ENCODE results near the gene VWA3B. TPM values are rescaled to one million over a fixed set of nuclear protein-coding genes. Genes with fewer than 3 reads are reported as not detected.

The VWA3B gene
- total RNA-seq, 1 experiment from 2014 or later, result not detected

DNA sequence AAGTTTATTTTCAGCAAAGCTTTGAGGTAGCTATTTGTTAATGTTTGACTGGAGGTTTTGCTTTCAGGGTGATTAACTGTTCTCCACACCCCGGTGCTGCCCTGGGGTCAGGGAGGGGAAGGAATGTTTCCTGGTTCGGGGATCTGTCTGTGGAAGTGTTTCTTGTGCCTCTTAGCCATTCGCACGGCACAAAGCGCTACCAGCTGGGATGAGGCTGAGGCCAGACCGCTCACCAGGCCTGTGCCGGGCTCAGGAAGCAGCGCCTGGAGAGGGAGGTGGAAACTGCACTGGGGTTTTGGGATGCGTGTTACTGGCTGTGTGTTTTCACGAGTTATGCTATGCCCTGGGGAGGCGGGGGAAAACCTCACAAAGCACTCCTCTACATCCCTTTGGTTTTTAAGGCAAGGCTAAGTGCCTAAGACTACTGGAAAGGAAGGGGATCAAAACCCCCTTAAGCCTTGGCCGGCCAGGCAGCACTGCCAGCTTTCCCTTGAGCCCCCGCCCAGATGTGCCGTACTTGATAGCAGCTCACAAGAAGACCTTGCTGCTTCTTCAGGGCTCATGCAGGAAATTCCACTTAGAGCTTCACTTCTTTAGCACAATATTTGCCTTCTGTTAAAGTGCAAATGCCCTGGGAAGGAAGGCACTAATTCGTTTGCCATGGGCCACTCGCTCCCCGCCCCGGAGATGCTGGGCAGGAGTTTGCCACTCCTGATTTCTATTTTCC lies 193.6 kb downstream of the VWA3B start:
- no peak overlapping the region for H3K14ac ChIP-seq (ENCODE audit: insufficient read depth, low read length)
- H2AFZ ChIP-seq (ENCODE audit: low read length), result no peak overlapping the region
- no peak overlapping the region for H2BK120ac ChIP-seq (ENCODE audit: low read depth, low read length, poor library complexity, severe bottlenecking)
- H3K79me2 ChIP-seq (ENCODE audit: insufficient read depth, low read length), result no peaks in the 10 kb centered on the region
- DNase-seq, result no peak
- Mint-ChIP-seq H3K4me1 (peaks cover 16 to 18% of the 10 kb centered on the region in 2 experiments), H3K4me3 (no peak overlapping the region), H3K27ac (peak overlapping the region in 1 of 3 experiments; percentile 39; a peak in 1 of 7 replicates), H3K36me3 (ENCODE audit: insufficient read depth in 1 of 3, low read depth in 3 of 3) (0 out of 7 replicates have a peak, but pooled peaks cover 0 to 4% (median 0%) of the 10 kb centered on the region in 3 experiments), H3K9me3 (peaks cover 2 to 3% of the 10 kb centered on the region in 2 experiments; a peak in 3 of 5 replicates), H3K27me3 (ENCODE audit: low read depth) (peaks cover 7% of the 10 kb centered on the region; the same call in 1 of the 2 replicates)
- H3K56ac ChIP-seq (ENCODE audit: insufficient read length, low read depth, low read length), result no peak overlapping the region
- no peaks in the 10 kb centered on the region for H3K4me1 ChIP-seq (ENCODE audit: insufficient read depth, low read length)
- H3K18ac ChIP-seq (ENCODE audit: insufficient read length, low read depth, low read length), result no peak overlapping the region
- no peak overlapping the region for H2BK20ac ChIP-seq (ENCODE audit: low read depth, low read length, poor library complexity, severe bottlenecking)
- no peak overlapping the region for H3T11ph ChIP-seq (ENCODE audit: low read length)
- no peak overlapping the region for H4K8ac ChIP-seq (replicated peaks; ENCODE audit: insufficient read length, low read depth, low read length)
- no peak overlapping the region for H2BK15ac ChIP-seq (ENCODE audit: low read depth, low read length)
- H2BK12ac ChIP-seq (ENCODE audit: insufficient read length, low read depth, low read length), result no peak overlapping the region
- H4K20me1 ChIP-seq (ENCODE audit: control insufficient read depth, insufficient read depth, insufficient read length), result no peaks in the 10 kb centered on the region
- H2AK5ac ChIP-seq (ENCODE audit: insufficient read length, low read length), result no peak overlapping the region
- no peak overlapping the region for H4K91ac ChIP-seq (ENCODE audit: insufficient read length, low read depth, low read length)
- no peaks in the 10 kb centered on the region for H3K27me3 ChIP-seq (ENCODE audit: insufficient read depth, low read length)
- H3K23me2 ChIP-seq (ENCODE audit: insufficient read length, low read depth, low read length, poor library complexity, severe bottlenecking), result no peaks in the 10 kb centered on the region
- H3K27ac ChIP-seq (ENCODE audit: insufficient read length, low read depth, low read length), result no peak overlapping the region
- no peak overlapping the region for H3K9ac ChIP-seq (ENCODE audit: extremely low read depth, insufficient read length, low read length)
- no peak overlapping the region for H3K4me2 ChIP-seq (ENCODE audit: insufficient read depth, insufficient read length, low read length)
- H2BK5ac ChIP-seq (ENCODE audit: insufficient read length, low read length), result no peak overlapping the region
- no peaks in the 10 kb centered on the region for H3K9me3 ChIP-seq (ENCODE audit: control insufficient read depth, low read depth, low read length)
- H4K5ac ChIP-seq (ENCODE audit: insufficient read length, low read depth, low read length), result no peak overlapping the region
- no CpG with 5 or more reads among the region's 18 CpGs for WGBS (ENCODE audit: extremely low coverage, insufficient read length, low lambda C conversion rate)
- H3K23ac ChIP-seq (ENCODE audit: insufficient read length, low read depth, low read length), result no peak overlapping the region
- H3K79me1 ChIP-seq (ENCODE audit: insufficient read depth, low read depth, low read length, poor library complexity, severe bottlenecking), result no peaks in the 10 kb centered on the region
- H3K4ac ChIP-seq (ENCODE audit: low read depth, low read length), result no peak overlapping the region
- TF ChIP-seq, protein P1, sequence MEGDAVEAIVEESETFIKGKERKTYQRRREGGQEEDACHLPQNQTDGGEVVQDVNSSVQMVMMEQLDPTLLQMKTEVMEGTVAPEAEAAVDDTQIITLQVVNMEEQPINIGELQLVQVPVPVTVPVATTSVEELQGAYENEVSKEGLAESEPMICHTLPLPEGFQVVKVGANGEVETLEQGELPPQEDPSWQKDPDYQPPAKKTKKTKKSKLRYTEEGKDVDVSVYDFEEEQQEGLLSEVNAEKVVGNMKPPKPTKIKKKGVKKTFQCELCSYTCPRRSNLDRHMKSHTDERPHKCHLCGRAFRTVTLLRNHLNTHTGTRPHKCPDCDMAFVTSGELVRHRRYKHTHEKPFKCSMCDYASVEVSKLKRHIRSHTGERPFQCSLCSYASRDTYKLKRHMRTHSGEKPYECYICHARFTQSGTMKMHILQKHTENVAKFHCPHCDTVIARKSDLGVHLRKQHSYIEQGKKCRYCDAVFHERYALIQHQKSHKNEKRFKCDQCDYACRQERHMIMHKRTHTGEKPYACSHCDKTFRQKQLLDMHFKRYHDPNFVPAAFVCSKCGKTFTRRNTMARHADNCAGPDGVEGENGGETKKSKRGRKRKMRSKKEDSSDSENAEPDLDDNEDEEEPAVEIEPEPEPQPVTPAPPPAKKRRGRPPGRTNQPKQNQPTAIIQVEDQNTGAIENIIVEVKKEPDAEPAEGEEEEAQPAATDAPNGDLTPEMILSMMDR (conservative IDR thresholded peaks at IDR 0.05), result no peak
